Epithelial cell of esophagus (primary cell): ENCODE data around the gene C8G.
A peak's percentile ranks its signal among the peaks of the same experiment; 100 is the strongest.

ENCODE experiments used
- DNase-seq: peaks from one replicate; pipeline ENCODE4 v3.0.0; 2010; ENCODE audit warnings: low read depth
- H3K4me3 ChIP-seq: 2 replicates; pipeline ENCODE4 v1.5.1; 2011; ENCODE audit warnings: mild to moderate bottlenecking, low read length, control low read depth
- CTCF ChIP-seq: IDR thresholded peaks from 2 replicates; pipeline ENCODE4 v1.5.1; 2011; ENCODE audit warnings: low read depth, mild to moderate bottlenecking, low read length, control low read depth, inconsistent platforms; ENCODE audit not compliant: insufficient read depth; ENCODE audit errors: missing control alignments

The C8G gene

GRCh38 chr9:136940526-136941230 is 4.4 kb upstream of the C8G start:
- no peak for TF ChIP-seq CTCF
- DNase-seq = no peak
- no peak overlapping the region for H3K4me3 ChIP-seq

GRCh38 chr9:136941231-136942111 is 3.6 kb upstream of the C8G start:
- H3K4me3 ChIP-seq = no peak overlapping the region
- no peak for DNase-seq
- no peak for TF ChIP-seq CTCF

GRCh38 chr9:136942112-136942880 is 2.7 kb upstream of the C8G start:
- no peak for DNase-seq
- no peak for TF ChIP-seq CTCF
- H3K4me3 ChIP-seq = no peak overlapping the region

GRCh38 chr9:136942881-136943230 is 2.2 kb upstream of the C8G start:
- TF ChIP-seq CTCF = no peak
- DNase-seq = no peak
- peak overlapping the region; percentile 71 for H3K4me3 ChIP-seq

- no peak for TF ChIP-seq CTCF
- DNase-seq = peak; percentile 42
- H3K4me3 ChIP-seq = peak overlapping the region; percentile 71
Observed at GRCh38 chr9:136943291-136944211, 1.5 kb upstream of the C8G start.

GRCh38 chr9:136944212-136944518 is 878 bp upstream of the C8G start:
- peak overlapping the region; percentile 71 for H3K4me3 ChIP-seq
- no peak for TF ChIP-seq CTCF
- DNase-seq = peak; percentile 48
